AG20443 (cell line): Measurements from ENCODE around the gene SEMA4A.
"Not testable (repeated sequence)": the region's sequence is repeated elsewhere in the genome, so short reads cannot be mapped to it uniquely, and the experiment has no call there.

Experiments
- DNase-seq: peaks from one replicate; pipeline ENCODE4 v3.0.0; 2012; ENCODE audit warnings: low spot score, mixed read lengths

The SEMA4A gene

DNA sequence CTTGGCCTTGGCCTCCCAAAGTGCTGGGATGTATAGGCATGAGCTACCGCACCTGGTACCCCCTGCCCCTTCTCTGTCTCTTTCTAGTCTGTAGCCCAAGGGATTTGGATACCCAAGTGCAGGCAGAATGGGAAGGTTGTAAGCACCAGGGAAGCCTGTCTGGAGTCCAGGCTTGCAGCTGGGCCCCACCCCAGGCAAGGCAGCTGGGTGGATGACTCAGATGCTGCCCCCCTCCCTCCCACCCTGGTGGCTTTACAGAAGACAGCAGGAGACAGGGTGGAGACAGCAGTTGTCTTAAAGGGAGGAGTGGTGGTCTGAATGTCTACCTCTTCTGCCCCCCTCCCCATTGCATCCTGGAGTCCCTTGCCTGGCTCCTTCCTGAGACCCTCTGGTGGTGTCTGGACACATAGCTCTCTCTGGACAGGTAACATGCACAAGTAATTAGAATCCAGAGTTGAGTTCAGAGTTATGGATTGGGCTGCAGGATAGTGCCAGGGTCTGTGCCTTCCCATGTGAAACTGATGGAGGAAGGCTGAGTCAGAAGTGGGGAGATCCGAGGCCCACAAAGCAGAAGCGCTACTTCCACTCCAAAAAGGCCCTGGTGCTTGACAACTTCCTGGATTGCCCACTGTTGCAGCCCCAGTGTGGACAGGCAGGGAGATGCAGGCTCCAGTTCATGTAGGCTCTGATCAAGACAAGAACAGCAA lies 33.7 kb upstream of the SEMA4A start:
- no peak for DNase-seq

GRCh38 chr1:156120318-156120717 lies 33.1 kb upstream of the SEMA4A start:
- no peak for DNase-seq

DNA sequence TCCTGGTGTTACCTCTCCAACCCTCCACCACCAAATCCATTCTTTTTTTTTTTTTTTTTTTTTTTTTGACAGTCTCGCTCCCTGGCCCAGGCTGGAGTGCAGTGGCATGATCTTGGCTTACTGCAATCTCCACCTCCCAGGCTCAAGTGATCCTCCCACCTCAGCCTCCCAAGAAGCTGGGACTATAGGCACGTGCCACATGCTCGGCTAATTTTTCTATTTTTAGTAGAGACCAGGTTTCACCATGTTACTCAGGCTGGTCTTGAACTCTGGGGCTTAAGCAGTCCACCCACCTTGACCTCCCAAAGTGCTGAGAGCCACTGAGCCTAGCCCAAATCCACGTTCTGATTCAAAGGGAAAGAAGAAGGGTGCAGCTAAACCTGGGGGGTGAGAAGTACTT lies 32.4 kb upstream of the SEMA4A start:
- not testable (repeated sequence) for DNase-seq

GRCh38 chr1:156121457-156121856 lies 31.9 kb upstream of the SEMA4A start:
- no peak for DNase-seq

- DNase-seq, result no peak
These were observed 31.3 kb upstream of the SEMA4A start for GRCh38 chr1:156122086-156122485.

- DNase-seq, result no peak
These were observed 30.6 kb upstream of the SEMA4A start for GRCh38 chr1:156122519-156123355.

DNA sequence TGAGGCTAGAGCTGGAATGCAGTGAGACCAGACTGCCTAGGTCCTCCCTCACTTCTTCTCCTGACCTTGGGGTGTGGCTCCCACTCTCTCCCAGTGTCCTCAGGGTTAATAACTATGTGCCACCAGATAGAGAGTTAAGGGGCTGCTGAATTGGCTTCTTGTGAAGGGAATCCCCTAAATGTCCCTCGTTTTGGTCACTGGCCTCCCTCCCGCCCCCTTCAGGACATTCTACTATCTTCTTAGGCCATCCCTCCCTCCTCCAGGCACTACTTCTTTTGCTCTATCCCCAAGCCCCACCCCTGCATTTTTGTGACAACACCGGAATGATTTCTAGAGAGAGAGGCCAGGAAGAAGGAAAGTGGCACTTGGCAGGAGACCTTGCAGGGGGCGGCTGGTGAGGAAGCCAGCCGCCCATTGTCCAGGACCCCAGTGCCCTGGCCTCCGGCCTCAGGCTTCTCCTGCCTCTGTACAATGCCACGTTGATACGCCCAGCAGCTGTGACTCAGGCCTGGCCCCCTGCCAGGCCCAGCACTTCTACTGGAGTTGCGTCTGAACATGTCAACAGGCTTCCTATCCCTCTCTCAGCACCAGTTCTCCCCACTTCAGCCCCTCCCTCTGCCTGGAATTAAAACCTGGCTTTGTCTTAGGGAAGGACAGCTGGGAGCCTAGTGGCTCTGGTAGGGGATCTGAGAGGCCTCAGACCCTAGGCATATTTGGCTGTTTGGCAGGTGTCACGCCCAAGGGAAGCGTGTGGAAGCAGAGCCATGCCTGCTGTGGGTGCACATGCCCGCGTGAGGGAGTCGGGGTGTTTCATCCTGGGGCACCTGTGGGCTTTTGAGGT lies 29.8 kb upstream of the SEMA4A start:
- peak; percentile 59 for DNase-seq

DNA sequence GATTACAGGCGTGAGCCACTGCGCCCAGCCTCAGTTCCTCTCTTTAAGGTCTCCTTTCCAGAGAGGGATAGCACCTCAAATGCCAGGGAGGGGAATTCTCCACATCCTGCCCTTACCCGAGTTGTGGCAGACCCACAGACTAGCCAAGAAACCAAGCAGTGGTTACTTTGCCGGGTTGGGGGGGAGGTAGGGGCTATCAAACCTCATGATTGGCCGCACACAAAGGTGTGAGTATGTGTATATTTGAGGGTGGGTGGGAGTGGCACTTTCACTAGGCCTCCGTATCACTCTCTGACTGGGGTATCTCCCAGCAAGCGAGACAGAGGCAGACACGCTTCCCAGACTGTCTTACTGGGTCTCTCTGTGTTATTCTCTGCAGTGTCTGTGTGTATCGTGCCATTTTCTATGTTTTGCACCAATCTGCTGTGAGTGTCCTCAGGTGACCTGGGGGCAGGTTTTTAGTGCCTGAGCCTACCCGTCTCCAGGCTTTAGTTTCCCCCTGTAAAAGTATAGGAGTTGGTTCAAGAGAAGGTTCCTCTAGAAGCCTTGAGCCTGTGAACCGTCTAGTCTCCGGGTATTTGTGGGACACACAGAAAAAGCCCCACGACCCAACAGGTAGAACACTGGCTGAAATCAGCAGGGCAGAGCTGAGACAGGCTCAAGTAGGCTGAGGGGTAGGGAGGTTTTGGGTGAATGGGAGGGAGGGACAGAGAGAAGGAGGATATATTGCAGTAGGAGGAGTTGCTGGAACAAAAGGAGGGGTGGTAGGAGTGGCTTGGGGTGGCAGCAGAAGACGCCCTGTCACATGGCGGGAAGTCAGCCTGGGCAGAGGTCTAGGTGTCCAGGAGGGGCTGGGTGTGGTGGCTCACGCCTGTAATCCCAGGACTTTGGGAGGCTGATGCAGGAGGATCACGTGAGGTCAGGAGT lies 28.6 kb upstream of the SEMA4A start:
- no peak for DNase-seq

- DNase-seq, result not testable (repeated sequence)
These were observed 27.8 kb upstream of the SEMA4A start for GRCh38 chr1:156125544-156125943.

DNA sequence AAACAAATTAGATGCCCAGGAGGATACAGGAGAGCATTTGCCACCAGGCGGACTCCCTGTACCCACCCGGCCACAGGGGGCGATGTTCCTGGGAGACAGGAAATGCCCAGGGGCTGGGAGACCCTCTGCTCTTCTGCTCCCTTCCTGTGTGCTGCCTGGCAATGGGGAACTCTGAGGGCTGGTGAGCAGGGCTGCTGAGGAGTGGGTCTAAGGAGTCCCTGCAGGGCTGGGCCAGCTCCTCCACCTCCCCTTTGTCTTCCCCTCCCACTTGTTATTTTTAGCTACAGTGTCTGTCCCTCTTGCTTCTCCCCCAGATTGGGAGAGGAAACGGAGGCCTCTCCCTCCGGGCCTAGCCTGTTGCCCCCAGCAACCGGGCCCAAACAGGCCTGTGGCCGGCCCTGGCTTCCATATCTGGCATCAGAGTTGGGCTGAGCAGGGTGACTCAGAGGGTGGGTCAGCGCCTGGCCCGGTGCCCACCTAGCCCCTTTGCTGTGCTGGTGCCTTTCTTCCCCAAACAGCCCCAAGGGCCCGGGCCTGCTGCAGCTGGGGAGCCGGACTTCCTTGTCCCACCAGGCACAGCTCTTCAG lies 27.2 kb upstream of the SEMA4A start:
- peak; percentile 82 for DNase-seq

DNA sequence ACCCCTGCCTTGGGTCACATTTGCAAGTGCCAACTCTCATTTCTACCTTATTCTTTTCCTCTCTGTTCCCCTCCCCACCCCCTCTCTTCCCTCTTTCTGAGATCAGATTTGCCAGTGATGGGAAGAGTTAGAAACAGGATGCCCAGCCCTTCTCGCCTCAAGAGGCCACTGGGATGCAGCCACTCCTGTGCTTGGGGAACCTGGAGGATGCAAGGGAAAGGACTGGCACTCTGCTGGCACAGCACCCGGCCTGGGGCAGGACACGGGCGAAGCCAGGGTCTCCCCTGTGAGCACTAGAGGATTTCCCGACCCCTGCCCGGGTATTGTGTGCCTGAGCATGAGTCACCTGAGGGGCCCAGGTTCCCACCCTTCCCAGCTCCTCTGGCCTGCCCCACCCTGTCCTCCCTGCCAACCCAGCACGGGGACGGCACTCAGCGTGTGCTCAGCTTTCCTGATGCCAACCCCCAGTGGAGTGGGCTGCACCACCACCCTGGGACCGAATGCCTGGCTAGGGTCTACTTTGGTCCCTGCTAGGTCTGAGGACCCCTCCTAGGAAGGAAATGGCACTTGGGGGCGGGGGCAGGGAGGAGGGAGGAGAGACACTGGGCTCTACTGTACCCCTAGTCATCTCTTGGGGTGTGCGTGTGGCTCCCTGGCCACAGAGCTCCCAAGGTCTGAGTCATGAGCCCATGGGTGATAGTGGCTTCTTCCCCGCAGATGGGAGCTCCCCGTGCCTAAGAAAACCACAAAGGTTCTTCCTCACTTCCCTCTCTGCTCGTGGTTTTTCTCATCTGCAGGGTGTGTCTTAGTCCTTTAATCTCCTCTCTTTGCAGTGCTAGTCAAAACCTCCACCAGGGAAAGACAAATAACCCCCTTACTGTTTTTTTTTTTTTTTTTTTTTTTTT lies 26.5 kb upstream of the SEMA4A start:
- peak; percentile 63 for DNase-seq

GRCh38 chr1:156128308-156128653 lies 25.1 kb upstream of the SEMA4A start:
- no peak for DNase-seq

DNA sequence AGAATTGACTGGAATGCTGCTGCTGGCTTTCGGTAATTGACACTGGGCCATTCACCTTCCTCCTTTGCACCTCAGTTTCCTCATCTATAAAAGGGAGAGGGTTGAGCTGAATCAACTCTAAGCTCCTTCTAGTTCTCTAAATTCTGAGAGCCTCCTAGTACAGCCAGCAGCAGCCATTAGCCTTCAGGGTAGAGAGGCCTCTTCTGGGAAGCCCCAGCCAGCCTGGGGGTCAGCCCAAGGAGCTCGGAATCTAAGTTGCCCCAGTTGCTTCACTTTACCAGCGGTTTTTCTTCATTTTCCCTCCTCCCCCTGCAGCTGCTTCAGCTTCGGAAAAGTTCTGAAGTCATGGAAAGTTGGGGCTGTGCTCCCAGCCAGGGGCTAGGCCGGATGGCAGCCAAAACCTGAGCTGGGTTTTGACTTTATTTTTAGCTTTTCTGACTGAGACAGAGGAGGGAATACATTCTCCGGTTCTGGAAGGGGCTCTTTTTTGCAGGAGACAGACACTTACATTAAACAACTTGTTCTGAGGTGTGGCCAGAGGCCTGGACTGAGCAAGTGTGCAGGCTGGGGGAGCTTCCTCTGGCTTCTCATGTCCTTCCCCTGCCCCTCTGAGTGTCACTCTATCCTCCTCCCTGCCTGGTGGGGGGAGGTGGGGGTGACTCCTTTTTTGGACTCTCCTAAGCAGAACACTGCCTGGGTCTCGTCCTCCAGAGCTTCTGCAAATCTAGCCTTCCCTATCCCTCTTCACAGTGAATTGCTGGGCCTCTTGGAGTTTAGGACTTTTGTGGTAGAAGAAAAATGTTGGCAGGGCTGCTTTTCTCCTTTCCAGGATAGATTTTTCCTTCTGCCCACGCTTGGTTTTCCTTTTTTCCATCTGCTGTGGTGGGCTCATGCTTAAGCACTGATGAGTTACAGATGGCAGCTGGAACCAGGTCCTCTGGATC lies 24.5 kb upstream of the SEMA4A start:
- no peak for DNase-seq

- DNase-seq, result peak; percentile 88
These were observed 23.5 kb upstream of the SEMA4A start for GRCh38 chr1:156129687-156130577.

- no peak for DNase-seq
These were observed 22.8 kb upstream of the SEMA4A start for GRCh38 chr1:156130578-156130942.

DNA sequence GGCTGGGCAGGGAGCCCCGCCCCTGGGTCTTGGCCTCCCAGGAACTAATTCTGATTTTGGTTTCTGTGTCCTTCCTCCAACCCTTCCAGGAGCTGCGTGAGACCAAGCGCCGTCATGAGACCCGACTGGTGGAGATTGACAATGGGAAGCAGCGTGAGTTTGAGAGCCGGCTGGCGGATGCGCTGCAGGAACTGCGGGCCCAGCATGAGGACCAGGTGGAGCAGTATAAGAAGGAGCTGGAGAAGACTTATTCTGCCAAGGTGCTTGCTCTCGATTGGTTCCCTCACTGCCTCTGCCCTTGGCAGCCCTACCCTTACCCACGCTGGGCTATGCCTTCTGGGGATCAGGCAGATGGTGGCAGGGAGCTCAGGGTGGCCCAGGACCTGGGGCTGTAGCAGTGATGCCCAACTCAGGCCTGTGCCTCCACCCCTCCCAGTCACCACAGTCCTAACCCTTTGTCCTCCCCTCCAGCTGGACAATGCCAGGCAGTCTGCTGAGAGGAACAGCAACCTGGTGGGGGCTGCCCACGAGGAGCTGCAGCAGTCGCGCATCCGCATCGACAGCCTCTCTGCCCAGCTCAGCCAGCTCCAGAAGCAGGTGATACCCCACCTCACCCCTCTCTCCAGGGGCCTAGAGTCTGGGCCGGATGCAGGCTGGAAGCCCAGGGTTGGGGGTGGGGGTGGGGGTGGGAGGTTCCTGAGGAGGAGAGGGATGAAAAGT lies 18.5 kb upstream of the SEMA4A start:
- no peak for DNase-seq
